OCI-LY1 (cell line): ENCODE measurements around the gene R3HDM1.

Source experiments
- H2AFZ ChIP-seq: fragments of 200-600 bp; sonication (generic), shearing (Covaris generic); 2 replicates; pipeline ENCODE4 v1.6.0; 2014; ENCODE audit warnings: antibody characterized with exemption, mild to moderate bottlenecking, low read length
- H3F3A ChIP-seq: fragments of 200-600 bp; sonication (generic), shearing (Covaris generic); 2 replicates; pipeline ENCODE4 v1.6.0; 2014; ENCODE audit warnings: mild to moderate bottlenecking, antibody characterized with exemption, low read length, moderate library complexity; ENCODE audit not compliant: insufficient read depth
- H3K27ac ChIP-seq: fragments of 200-600 bp; sonication (generic); 2 replicates; pipeline ENCODE4 v1.5.1; 2014; ENCODE audit warnings: low read length, mixed run types, mild to moderate bottlenecking, low read depth; ENCODE audit not compliant: poor library complexity, severe bottlenecking
- H3K27me3 ChIP-seq: fragments of 200-600 bp; sonication (generic); 2 replicates; pipeline ENCODE4 v1.6.0; 2014; ENCODE audit warnings: antibody characterized with exemption, mild to moderate bottlenecking, low read length, moderate library complexity; ENCODE audit not compliant: insufficient read depth
- H3K36me3 ChIP-seq: fragments of 200-600 bp; sonication (generic); 2 replicates; pipeline ENCODE4 v1.6.1; 2014; ENCODE audit warnings: mild to moderate bottlenecking, antibody characterized with exemption, low read length, moderate library complexity, mixed read lengths; ENCODE audit not compliant: insufficient read depth
- H3K4me1 ChIP-seq: fragments of 200-600 bp; sonication (generic); 2 replicates; pipeline ENCODE4 v1.5.1; 2014; ENCODE audit warnings: mild to moderate bottlenecking, low read length, moderate library complexity; ENCODE audit not compliant: insufficient read depth, severe bottlenecking
- H3K4me2 ChIP-seq: fragments of 200-600 bp; sonication (generic), shearing (Covaris generic); 2 replicates; pipeline ENCODE4 v1.6.1; 2014; ENCODE audit warnings: low read length
- H3K4me3 ChIP-seq: fragments of 200-600 bp; sonication (generic); 2 replicates; pipeline ENCODE4 v1.5.1; 2014; ENCODE audit warnings: low read length, low read depth, mild to moderate bottlenecking, mixed read lengths; ENCODE audit not compliant: poor library complexity, severe bottlenecking
- H3K79me2 ChIP-seq: fragments of 200-600 bp; shearing (Covaris generic); 2 replicates; pipeline ENCODE4 v1.6.1; 2016; ENCODE audit warnings: mixed run types, low read length, mixed read lengths; ENCODE audit not compliant: insufficient read depth
- H3K9ac ChIP-seq: fragments of 200-600 bp; sonication (generic), shearing (Covaris generic); 2 replicates; pipeline ENCODE4 v1.6.1; 2014; ENCODE audit warnings: mild to moderate bottlenecking, low read length, mixed read lengths
- H3K9me2 ChIP-seq: fragments of 200-600 bp; sonication (generic), shearing (Covaris generic); 2 replicates; pipeline ENCODE4 v1.6.1; 2014; ENCODE audit warnings: low read depth, mild to moderate bottlenecking, low read length, mixed read lengths
- H3K9me3 ChIP-seq: fragments of 200-600 bp; shearing (Covaris generic); 2 replicates; pipeline ENCODE4 v1.6.1; 2014; ENCODE audit warnings: low read length, mixed read lengths
- H4K20me1 ChIP-seq: fragments of 200-600 bp; sonication (generic), shearing (Covaris generic); 2 replicates; pipeline ENCODE4 v1.6.0; 2016; ENCODE audit warnings: mild to moderate bottlenecking, low read length; ENCODE audit not compliant: insufficient read depth
- EZH2 ChIP-seq: fragments of 200-600 bp; sonication (generic), shearing (Covaris generic); IDR thresholded peaks from 2 replicates; pipeline ENCODE4 v1.8.0; 2017; ENCODE audit warnings: borderline replicate concordance, mixed run types, mild to moderate bottlenecking, antibody characterized with exemption, low read length, moderate library complexity, mixed read lengths
- TF ChIP-seq, protein P1 (sequence below): fragments of 200-600 bp; sonication (generic), shearing (Covaris generic); IDR thresholded peaks from 2 replicates; pipeline ENCODE4 v1.5.1; 2017; ENCODE audit warnings: mild to moderate bottlenecking, antibody characterized with exemption, low read length, moderate library complexity, mixed read lengths

Gene R3HDM1

GRCh38 chr2:135685361-135685760 is 154.1 kb downstream of the R3HDM1 start:
- H3K4me2 ChIP-seq: no peak overlapping the region
- no peaks in the 10 kb centered on the region for H3K9me2 ChIP-seq
- H3K27ac ChIP-seq: no peak overlapping the region
- H2AFZ ChIP-seq: no peak overlapping the region
- H3K9me3 ChIP-seq: no peaks in the 10 kb centered on the region
- no peaks in the 10 kb centered on the region for H3K4me1 ChIP-seq
- no peaks in the 10 kb centered on the region for H3K79me2 ChIP-seq
- H3K36me3 ChIP-seq: peaks cover 61% of the 10 kb centered on the region
- H3F3A ChIP-seq: no peaks in the 10 kb centered on the region
- no peak for TF ChIP-seq EZH2
- TF ChIP-seq, protein P1, sequence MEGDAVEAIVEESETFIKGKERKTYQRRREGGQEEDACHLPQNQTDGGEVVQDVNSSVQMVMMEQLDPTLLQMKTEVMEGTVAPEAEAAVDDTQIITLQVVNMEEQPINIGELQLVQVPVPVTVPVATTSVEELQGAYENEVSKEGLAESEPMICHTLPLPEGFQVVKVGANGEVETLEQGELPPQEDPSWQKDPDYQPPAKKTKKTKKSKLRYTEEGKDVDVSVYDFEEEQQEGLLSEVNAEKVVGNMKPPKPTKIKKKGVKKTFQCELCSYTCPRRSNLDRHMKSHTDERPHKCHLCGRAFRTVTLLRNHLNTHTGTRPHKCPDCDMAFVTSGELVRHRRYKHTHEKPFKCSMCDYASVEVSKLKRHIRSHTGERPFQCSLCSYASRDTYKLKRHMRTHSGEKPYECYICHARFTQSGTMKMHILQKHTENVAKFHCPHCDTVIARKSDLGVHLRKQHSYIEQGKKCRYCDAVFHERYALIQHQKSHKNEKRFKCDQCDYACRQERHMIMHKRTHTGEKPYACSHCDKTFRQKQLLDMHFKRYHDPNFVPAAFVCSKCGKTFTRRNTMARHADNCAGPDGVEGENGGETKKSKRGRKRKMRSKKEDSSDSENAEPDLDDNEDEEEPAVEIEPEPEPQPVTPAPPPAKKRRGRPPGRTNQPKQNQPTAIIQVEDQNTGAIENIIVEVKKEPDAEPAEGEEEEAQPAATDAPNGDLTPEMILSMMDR: no peak
- H3K4me3 ChIP-seq: no peak overlapping the region
- H4K20me1 ChIP-seq: no peaks in the 10 kb centered on the region
- no peak overlapping the region for H3K9ac ChIP-seq
- H3K27me3 ChIP-seq: no peaks in the 10 kb centered on the region

GRCh38 chr2:135688978-135689377 is 157.7 kb downstream of the R3HDM1 start:
- Histone ChIP-seq H3F3A (no peaks in the 10 kb centered on the region), H3K4me2 (no peak overlapping the region), H3K27me3 (no peaks in the 10 kb centered on the region)

DNA sequence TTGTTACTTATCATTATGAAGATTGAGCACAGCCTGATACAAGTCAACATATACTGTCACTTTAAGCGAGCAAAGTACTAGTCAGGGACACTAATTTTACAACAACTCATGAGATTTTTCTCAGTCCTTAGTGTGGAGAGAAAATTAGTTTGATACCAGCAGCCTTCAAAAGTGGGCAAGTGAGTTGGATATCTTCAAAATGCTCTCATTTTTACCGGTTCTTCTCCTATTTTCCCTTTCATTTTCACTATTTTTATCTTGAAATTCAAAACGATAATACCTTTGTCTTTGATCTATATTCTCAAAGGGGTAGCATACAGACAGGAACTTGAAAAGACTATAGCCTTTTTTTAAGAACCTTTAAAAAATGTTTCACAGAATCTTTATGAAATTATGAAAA is 158.4 kb downstream of the R3HDM1 start:
- peaks cover 39% of the 10 kb centered on the region for H3K36me3 ChIP-seq
- H2AFZ ChIP-seq: no peak overlapping the region

More at GRCh38 chr2:135688978-135689377, 157.7 kb downstream of the R3HDM1 start:
- Histone ChIP-seq H3K9ac (no peak overlapping the region), H3K36me3 (peaks cover 45% of the 10 kb centered on the region), H4K20me1 (no peaks in the 10 kb centered on the region), H3K4me1 (no peaks in the 10 kb centered on the region), H3K9me3 (no peaks in the 10 kb centered on the region), H2AFZ (no peak overlapping the region), H3K9me2 (no peaks in the 10 kb centered on the region), H3K79me2 (no peaks in the 10 kb centered on the region), H3K4me3 (no peak overlapping the region), H3K27ac (no peak overlapping the region)
- TF ChIP-seq EZH2: no peak
- TF ChIP-seq, protein P1: no peak

More for the DNA sequence above, 158.4 kb downstream of the R3HDM1 start:
- no peak overlapping the region for H3K4me2 ChIP-seq
- H3K9me2 ChIP-seq: no peaks in the 10 kb centered on the region
- no peak overlapping the region for H3K27ac ChIP-seq
- no peaks in the 10 kb centered on the region for H3K9me3 ChIP-seq
- no peak overlapping the region for H3K9ac ChIP-seq
- TF ChIP-seq, protein P1: no peak
- TF ChIP-seq EZH2: no peak
- H3K4me1 ChIP-seq: no peaks in the 10 kb centered on the region
- H3F3A ChIP-seq: no peaks in the 10 kb centered on the region
- H3K27me3 ChIP-seq: no peaks in the 10 kb centered on the region
- no peak overlapping the region for H3K4me3 ChIP-seq
- H3K79me2 ChIP-seq: no peaks in the 10 kb centered on the region
- H4K20me1 ChIP-seq: no peaks in the 10 kb centered on the region
